ENCODE measurements around the gene TYW1B.
"Not testable (repeated sequence)": the region's sequence is repeated elsewhere in the genome, so short reads cannot be mapped to it uniquely, and the experiment has no call there.

The TYW1B gene, protein sequence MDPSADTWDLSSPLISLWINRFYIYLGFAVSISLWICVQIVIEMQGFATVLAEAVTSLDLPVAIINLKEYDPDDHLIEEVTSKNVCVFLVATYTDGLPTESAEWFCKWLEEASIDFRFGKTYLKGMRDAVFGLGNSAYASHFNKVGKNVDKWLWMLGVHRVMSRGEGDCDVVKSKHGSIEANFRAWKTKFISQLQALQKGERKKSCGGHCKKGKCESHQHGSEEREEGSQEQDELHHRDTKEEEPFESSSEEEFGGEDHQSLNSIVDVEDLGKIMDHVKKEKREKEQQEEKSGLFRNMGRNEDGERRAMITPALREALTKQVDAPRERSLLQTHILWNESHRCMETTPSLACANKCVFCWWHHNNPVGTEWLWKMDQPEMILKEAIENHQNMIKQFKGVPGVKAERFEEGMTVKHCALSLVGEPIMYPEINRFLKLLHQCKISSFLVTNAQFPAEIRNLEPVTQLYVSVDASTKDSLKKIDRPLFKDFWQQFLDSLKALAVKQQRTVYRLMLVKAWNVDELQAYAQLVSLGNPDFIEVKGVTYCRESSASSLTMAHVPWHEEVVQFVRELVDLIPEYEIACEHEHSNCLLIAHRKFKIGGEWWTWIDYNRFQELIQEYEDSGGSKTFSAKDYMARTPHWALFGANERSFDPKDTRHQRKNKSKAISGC

GRCh38 chr7:72827839-72828591, at the start of gene TYW1B:
TYW1B (minus strand) TSS chr7:72828200; CDS start chr7:72828075, 125 bp downstream.
- Histone ChIP-seq H3K4me3 (ENCODE audit: low read depth, low read length) (peak within 1 kb of the TSS; percentile 93), H3K36me3 (ENCODE audit: control insufficient read depth, insufficient read depth, low read length) (peaks cover 15% of the 10 kb centered on the region), H3K9ac (ENCODE audit: low read length) (peak within 1 kb of the TSS; percentile 72)
- not testable (repeated sequence) for H3K27ac ChIP-seq (ENCODE audit: low read depth, low read length); H3K4me1 ChIP-seq (ENCODE audit: control insufficient read depth, insufficient read depth, low read length); H3K9me3 ChIP-seq (ENCODE audit: control insufficient read depth, insufficient read depth, low read depth, low read length); H3K27me3 ChIP-seq (ENCODE audit: control insufficient read depth, insufficient read depth, low read length)

DNA sequence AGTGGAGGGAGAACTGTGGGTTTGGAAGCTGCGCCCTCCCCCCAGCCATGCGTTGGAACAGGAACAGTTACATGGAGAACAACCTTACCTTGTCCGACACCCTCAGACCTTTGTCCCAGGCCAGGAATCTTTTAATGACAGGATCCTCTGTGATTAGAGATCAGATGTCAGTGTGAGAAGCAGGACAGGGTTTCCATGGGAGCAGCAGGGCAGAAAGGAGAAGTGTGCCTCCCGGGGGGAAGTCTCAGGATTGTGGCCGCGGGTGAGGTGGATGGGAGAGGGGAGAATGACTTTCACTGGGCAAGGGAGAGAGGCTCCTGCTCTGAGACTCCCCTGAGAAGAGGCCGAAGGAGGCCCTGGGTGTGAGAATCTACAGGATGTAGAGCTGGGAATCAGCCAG, 39.6 kb upstream of the TYW1B start:
- H3K9ac ChIP-seq (ENCODE audit: low read length); H3K4me3 ChIP-seq (ENCODE audit: low read depth, low read length); H3K4me1 ChIP-seq (ENCODE audit: control insufficient read depth, insufficient read depth, low read length); H3K27ac ChIP-seq (ENCODE audit: low read depth, low read length); H3K9me3 ChIP-seq (ENCODE audit: control insufficient read depth, insufficient read depth, low read depth, low read length); H3K27me3 ChIP-seq (ENCODE audit: control insufficient read depth, insufficient read depth, low read length); H3K36me3 ChIP-seq (ENCODE audit: control insufficient read depth, insufficient read depth, low read length): not testable (repeated sequence)

- not testable (repeated sequence) for H3K9ac ChIP-seq (ENCODE audit: low read length); H3K4me1 ChIP-seq (ENCODE audit: control insufficient read depth, insufficient read depth, low read length); H3K27ac ChIP-seq (ENCODE audit: low read depth, low read length); H3K27me3 ChIP-seq (ENCODE audit: control insufficient read depth, insufficient read depth, low read length); H3K9me3 ChIP-seq (ENCODE audit: control insufficient read depth, insufficient read depth, low read depth, low read length); H3K36me3 ChIP-seq (ENCODE audit: control insufficient read depth, insufficient read depth, low read length); H3K4me3 ChIP-seq (ENCODE audit: low read depth, low read length)
These were observed 30.9 kb upstream of the TYW1B start for GRCh38 chr7:72858846-72859400.

GRCh38 chr7:72857925-72858324, 29.9 kb upstream of the TYW1B start:
- H3K9me3 ChIP-seq (ENCODE audit: control insufficient read depth, insufficient read depth, low read depth, low read length); H3K4me3 ChIP-seq (ENCODE audit: low read depth, low read length); H3K36me3 ChIP-seq (ENCODE audit: control insufficient read depth, insufficient read depth, low read length); H3K4me1 ChIP-seq (ENCODE audit: control insufficient read depth, insufficient read depth, low read length); H3K27ac ChIP-seq (ENCODE audit: low read depth, low read length); H3K27me3 ChIP-seq (ENCODE audit: control insufficient read depth, insufficient read depth, low read length); H3K9ac ChIP-seq (ENCODE audit: low read length): not testable (repeated sequence)

- H3K4me1 ChIP-seq (ENCODE audit: control insufficient read depth, insufficient read depth, low read length); H3K4me3 ChIP-seq (ENCODE audit: low read depth, low read length); H3K9ac ChIP-seq (ENCODE audit: low read length); H3K9me3 ChIP-seq (ENCODE audit: control insufficient read depth, insufficient read depth, low read depth, low read length); H3K36me3 ChIP-seq (ENCODE audit: control insufficient read depth, insufficient read depth, low read length); H3K27me3 ChIP-seq (ENCODE audit: control insufficient read depth, insufficient read depth, low read length); H3K27ac ChIP-seq (ENCODE audit: low read depth, low read length): not testable (repeated sequence)
These were observed 27.3 kb upstream of the TYW1B start for GRCh38 chr7:72855261-72855660.

GRCh38 chr7:72852937-72853336, 24.9 kb upstream of the TYW1B start:
- not testable (repeated sequence) for H3K36me3 ChIP-seq (ENCODE audit: control insufficient read depth, insufficient read depth, low read length); H3K4me1 ChIP-seq (ENCODE audit: control insufficient read depth, insufficient read depth, low read length); H3K27me3 ChIP-seq (ENCODE audit: control insufficient read depth, insufficient read depth, low read length); H3K9me3 ChIP-seq (ENCODE audit: control insufficient read depth, insufficient read depth, low read depth, low read length); H3K9ac ChIP-seq (ENCODE audit: low read length); H3K4me3 ChIP-seq (ENCODE audit: low read depth, low read length); H3K27ac ChIP-seq (ENCODE audit: low read depth, low read length)

GRCh38 chr7:72850746-72851145, 22.7 kb upstream of the TYW1B start:
- H3K4me3 ChIP-seq (ENCODE audit: low read depth, low read length); H3K27me3 ChIP-seq (ENCODE audit: control insufficient read depth, insufficient read depth, low read length); H3K36me3 ChIP-seq (ENCODE audit: control insufficient read depth, insufficient read depth, low read length); H3K9me3 ChIP-seq (ENCODE audit: control insufficient read depth, insufficient read depth, low read depth, low read length); H3K9ac ChIP-seq (ENCODE audit: low read length); H3K27ac ChIP-seq (ENCODE audit: low read depth, low read length); H3K4me1 ChIP-seq (ENCODE audit: control insufficient read depth, insufficient read depth, low read length): not testable (repeated sequence)

DNA sequence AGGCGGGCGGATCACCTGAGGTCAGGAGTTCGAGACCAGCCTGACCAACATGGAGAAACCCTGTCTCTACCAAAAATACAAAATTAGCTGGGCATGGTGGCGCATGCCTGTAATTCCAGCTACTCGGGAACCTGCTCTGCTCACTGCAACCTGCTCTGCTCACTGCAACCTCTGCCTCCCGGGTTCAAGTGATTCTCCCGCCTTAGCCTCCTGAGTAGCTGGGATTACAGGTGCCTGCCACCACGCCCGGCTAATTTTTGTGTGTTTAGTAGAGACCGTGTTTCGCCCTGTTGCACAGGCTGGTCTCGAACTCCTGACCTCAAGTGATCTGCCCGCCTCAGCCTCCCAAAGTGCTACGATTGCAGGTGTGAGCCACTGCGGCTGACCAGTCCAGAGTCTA, 16.1 kb upstream of the TYW1B start:
- H3K4me3 ChIP-seq (ENCODE audit: low read depth, low read length); H3K4me1 ChIP-seq (ENCODE audit: control insufficient read depth, insufficient read depth, low read length); H3K27ac ChIP-seq (ENCODE audit: low read depth, low read length); H3K27me3 ChIP-seq (ENCODE audit: control insufficient read depth, insufficient read depth, low read length); H3K36me3 ChIP-seq (ENCODE audit: control insufficient read depth, insufficient read depth, low read length); H3K9ac ChIP-seq (ENCODE audit: low read length): not testable (repeated sequence)
- H3K9me3 ChIP-seq (ENCODE audit: control insufficient read depth, insufficient read depth, low read depth, low read length) = peaks cover 11% of the 10 kb centered on the region

GRCh38 chr7:72843166-72843565, 15.2 kb upstream of the TYW1B start:
- H3K9me3 ChIP-seq (ENCODE audit: control insufficient read depth, insufficient read depth, low read depth, low read length) = peaks cover 11% of the 10 kb centered on the region
- not testable (repeated sequence) for H3K36me3 ChIP-seq (ENCODE audit: control insufficient read depth, insufficient read depth, low read length); H3K27me3 ChIP-seq (ENCODE audit: control insufficient read depth, insufficient read depth, low read length); H3K4me3 ChIP-seq (ENCODE audit: low read depth, low read length); H3K4me1 ChIP-seq (ENCODE audit: control insufficient read depth, insufficient read depth, low read length); H3K9ac ChIP-seq (ENCODE audit: low read length); H3K27ac ChIP-seq (ENCODE audit: low read depth, low read length)

DNA sequence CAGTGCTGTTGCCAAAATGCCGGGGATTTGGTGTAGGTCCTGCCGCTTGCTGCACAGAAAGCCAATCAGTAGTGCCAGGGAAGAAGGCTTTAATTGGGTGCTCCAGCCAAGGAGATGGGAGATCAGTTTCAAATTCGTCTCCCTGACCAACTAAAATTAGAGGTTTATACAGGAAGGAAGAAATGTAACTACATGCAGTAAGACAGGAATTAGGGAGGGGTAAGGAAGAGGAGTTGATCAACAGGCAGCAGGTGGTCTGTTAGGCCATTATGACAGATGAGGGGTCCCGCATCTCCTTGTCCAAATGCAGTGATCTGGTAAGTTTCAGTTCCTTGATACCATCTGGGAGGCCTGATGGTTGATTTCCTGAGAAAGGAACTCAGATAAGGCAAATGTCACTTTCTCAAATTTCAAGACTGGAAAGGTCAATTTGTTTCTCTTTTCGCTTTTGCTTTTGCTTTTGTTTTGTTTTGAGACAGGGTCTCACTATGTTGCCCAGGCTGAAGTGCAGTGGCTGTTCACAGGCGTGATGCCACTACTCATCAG, 13.0 kb upstream of the TYW1B start:
- H3K36me3 ChIP-seq (ENCODE audit: control insufficient read depth, insufficient read depth, low read length); H3K27ac ChIP-seq (ENCODE audit: low read depth, low read length): not testable (repeated sequence)

GRCh38 chr7:72838315-72838714, 10.3 kb upstream of the TYW1B start:
- not testable (repeated sequence) for H3K4me3 ChIP-seq (ENCODE audit: low read depth, low read length); H3K4me1 ChIP-seq (ENCODE audit: control insufficient read depth, insufficient read depth, low read length); H3K27ac ChIP-seq (ENCODE audit: low read depth, low read length); H3K9ac ChIP-seq (ENCODE audit: low read length); H3K27me3 ChIP-seq (ENCODE audit: control insufficient read depth, insufficient read depth, low read length)
- Histone ChIP-seq H3K9me3 (ENCODE audit: control insufficient read depth, insufficient read depth, low read depth, low read length) (peaks cover 11% of the 10 kb centered on the region), H3K36me3 (ENCODE audit: control insufficient read depth, insufficient read depth, low read length) (peaks cover 20% of the 10 kb centered on the region)

More for the DNA sequence above, 13.0 kb upstream of the TYW1B start:
- not testable (repeated sequence) for H3K4me3 ChIP-seq (ENCODE audit: low read depth, low read length); H3K4me1 ChIP-seq (ENCODE audit: control insufficient read depth, insufficient read depth, low read length); H3K27me3 ChIP-seq (ENCODE audit: control insufficient read depth, insufficient read depth, low read length); H3K9ac ChIP-seq (ENCODE audit: low read length)
- peaks cover 11% of the 10 kb centered on the region for H3K9me3 ChIP-seq (ENCODE audit: control insufficient read depth, insufficient read depth, low read depth, low read length)

Measured in HUES6 (cell line).